Left hindlimb (tissue), 1 donor: ENCODE data around the gene SPP2.

ENCODE experiments used
- DNase-seq: peaks from one replicate; pipeline ENCODE4 v3.0.0-alpha.2; 2018

SPP2 gene, protein sequence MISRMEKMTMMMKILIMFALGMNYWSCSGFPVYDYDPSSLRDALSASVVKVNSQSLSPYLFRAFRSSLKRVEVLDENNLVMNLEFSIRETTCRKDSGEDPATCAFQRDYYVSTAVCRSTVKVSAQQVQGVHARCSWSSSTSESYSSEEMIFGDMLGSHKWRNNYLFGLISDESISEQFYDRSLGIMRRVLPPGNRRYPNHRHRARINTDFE

DNA sequence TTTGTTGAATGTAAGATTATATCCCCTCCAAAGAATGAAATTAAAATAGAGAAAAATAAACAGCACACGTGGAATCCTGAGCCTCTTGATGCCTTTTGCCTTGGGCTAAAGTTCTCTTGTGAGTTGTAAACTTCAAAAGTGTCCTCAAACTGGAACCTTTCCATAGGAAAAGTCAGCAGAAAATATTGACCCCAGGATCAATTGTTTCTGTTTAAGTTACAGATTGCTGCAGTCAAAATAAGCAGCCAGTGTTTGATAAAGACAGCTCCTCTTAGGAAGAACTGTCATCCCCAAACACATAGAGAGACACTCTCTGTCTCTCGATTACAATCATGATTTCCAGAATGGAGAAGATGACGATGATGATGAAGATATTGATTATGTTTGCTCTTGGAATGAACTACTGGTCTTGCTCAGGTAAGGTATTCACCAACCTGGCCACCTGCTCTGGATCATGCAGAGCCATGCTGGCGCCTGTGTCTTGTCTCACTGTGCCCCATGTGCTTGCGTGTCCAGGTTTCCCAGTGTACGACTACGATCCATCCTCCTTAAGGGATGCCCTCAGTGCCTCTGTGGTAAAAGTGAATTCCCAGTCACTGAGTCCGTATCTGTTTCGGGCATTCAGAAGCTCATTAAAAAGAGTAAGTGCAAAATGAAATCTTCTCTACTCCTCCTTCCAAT lies at the start of gene SPP2:
Gene SPP2, plus strand, starts transcription at position 248 of the 681 bp plus-strand sequence. Its CDS starts 85 bp downstream, at position 333.
- DNase-seq, result no peak

DNA sequence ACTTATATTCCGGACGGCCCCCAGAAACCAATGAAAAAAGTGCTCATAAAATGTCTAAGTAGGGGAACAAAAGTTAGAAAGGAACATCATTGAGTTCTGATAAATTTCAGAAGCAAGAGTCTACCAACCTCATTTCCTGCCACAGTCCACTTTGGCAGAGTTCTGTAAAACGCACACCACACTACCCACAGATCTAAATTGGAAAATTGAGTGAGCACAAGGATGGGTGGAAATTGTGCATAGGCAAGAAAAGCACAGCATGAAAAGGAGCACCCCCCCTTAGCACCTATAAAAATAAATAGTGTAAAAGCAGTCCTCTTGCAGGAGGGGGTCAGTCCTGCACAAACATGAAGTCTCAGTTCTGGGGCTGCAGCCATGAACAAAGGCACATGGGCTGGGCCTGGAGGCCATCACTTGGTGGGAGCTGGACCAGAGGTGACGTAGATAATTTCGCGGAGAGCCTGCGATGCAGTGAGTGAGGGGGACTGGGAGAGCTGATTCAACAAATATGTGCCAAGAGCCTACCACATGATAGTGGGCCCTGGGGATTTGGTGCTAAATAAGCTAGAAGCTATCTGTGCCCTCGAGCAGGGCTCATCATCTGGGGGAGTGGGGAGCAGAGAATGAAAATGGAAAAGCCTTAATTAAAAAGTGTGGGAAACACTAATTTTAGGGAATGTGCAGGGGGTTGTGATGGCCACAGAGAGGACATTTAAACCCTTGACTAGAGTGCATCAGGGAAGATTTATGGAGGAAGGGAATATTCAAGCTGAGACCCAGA lies 48.9 kb upstream of the SPP2 start:
- no peak for DNase-seq

DNA sequence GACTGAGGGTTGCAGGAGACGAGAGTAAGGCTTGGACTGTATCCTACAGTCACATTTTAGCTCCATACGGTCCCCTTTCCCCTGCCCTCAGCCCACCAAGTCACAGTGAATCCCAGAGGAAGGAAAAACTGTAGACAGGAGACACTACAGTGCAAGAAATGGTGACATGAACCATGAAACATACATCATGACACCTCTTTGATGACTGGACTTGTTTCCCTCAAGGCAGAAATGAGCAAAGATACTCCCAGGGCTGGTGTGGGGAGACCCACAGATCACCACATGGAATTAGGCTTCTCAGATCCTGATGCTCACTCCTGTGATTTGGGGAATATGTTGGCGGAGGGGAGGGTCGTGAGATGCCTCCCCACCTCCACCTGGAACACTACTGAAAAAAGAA lies 48.2 kb upstream of the SPP2 start:
- no peak for DNase-seq

DNA sequence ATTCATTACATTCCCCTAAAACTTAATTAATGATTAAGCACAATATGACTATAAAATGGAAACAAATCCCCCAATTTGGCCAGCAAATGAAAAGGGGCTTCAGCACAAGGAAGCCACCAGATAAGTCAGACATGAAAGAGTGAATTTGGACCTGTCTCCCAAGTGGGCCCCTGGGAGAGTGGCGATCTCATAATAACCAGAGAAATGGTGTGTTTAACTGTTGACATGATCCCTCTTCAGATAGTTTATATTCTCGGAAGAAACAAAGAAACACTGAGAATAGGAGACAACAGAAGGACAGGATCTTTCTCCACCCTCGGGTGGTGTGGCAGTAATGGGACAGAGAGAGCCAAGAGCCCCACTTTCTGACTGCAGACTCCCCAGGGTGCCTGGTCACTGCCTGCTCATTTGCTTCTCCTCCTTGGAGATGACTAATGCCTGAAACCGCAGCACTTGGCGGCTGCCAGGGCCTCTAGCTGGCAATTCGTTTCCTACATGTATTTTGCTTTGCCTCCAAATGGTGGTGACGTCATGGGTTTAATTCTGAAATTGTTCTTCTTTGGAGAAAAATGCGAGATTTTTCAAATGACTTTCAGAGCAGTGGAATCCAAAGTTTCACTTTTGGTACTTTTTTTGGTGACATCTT lies 46.4 kb upstream of the SPP2 start:
- peak; percentile 55 for DNase-seq

DNA sequence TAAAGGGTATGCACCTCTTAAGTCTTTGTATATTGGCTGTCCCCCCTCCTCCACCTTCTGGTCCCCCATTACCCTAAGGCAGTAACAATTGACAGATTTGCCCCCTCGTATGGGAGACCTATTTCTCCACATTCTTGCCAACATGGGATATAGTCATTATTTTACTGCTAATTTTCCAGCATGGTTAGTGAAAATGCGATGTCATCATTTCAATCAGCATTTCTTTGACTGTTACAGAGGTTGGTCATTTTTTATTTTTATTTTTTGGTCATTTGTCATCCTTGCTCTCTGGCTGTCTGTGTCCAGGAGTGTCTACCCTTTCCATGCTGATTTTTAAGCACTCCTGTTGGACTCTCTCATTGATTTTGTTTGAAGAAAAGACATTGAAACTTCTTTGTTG lies 45.4 kb upstream of the SPP2 start:
- no peak for DNase-seq

DNA sequence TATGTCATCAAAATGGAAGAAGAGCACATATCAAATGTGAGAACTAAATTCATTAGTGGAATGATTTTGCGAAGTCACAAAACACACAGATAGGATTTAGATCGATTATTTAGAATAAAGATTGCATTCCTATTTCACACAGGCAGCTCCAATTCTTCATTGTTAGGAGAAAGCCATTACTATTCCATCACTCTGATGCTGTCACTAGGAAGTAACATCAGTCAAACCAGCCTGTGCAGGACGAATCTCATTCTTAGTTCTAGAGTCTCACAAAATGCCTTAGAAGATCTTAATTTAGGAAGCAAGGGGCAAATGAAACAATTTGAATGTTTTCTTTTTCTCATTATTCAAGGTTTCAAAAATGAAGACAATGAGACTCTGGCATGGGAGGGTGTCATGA lies 44.0 kb upstream of the SPP2 start:
- DNase-seq, result no peak

DNA sequence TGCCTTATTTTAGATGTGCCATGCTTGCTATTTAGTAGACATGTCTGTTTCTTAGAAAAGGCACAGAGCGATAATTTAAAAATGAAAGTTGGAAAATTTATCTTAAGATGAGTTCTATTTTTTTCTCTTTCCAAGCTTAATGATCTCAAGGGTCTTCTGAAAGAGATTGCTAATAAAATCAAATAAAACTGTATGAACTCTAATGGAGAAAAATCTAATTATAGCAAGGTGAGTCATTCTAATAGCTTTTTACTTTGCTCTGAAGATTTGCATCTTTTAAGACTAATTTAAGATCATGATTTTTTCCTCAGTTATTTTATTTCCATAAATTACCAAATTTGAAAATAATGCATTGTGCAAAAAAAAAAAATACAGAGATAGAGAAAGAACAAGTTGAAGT lies 36.1 kb upstream of the SPP2 start:
- DNase-seq, result no peak

DNA sequence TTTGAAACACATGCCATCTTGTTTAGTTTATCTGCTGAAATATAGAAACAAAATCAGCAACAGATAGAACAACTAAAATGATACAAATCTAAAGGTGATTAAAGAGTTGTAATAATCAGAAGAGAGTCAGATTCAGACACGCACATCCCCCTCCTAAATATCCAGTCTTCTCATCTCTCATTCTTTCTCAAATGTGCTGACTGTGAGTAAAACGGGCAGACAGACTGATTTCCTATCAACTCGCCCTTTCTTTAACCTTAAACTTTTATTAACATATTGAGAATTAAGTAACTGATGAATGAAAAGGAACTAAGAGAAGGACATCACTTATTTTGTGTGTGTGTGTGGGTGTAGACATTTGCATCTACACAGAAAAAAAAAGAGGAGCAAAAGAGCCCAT lies 34.6 kb upstream of the SPP2 start:
- no peak for DNase-seq

DNA sequence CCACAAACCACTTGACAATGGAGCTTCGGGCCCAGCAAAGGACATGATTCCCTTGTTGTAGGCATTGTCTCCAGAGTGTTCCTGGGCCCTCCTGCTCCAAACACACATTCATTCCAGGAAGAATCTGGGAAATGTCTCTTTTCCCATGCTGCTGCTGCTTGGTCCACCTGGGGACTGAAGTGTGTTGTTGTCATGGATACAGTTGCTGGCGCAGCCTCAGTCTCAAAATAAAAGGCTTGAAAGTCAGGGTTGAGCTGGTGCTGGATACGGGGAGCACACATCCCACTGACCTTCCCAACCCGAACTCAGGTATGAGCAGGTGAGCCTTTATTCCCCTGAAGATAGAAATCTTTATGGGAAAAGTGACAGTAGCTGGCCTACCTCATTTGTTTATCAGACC lies 30.6 kb upstream of the SPP2 start:
- no peak for DNase-seq

DNA sequence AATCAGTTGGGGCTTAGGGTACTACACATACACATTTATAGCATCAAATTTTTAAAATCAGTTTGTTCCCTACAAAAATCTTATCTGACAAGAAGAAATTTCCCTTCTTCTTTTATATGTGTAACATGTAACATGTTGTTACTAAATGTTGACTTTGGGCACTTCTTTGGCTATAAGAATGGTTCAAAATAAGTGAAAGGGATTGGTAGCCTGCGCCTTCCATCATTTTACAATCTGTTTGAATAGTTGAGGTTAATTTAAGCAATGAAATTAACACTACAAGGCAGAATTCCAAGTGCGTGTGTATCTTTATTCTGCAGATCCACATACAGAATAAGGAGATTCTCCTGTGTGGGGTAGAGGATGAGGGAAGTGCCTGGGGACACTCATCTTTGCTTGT lies 30.2 kb upstream of the SPP2 start:
- no peak for DNase-seq

DNA sequence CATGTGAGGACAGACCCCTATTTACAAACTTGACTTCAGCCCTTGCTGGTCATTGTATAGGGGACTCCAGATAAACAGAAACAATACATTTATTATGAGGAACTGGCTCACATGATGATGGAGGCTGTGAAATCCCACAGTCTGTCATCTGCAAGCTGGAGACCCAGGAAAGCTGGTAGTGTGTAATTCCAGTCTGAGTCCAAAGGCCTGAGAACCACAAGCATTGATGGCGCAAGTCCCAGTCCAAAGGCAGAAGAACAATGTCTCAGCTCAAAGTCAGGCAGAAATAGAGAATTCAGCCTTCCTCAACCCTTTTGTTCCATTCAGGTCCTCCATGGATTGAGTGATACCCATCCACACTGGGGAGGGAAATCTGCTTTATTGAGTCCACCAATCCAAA lies 28.1 kb upstream of the SPP2 start:
- no peak for DNase-seq

DNA sequence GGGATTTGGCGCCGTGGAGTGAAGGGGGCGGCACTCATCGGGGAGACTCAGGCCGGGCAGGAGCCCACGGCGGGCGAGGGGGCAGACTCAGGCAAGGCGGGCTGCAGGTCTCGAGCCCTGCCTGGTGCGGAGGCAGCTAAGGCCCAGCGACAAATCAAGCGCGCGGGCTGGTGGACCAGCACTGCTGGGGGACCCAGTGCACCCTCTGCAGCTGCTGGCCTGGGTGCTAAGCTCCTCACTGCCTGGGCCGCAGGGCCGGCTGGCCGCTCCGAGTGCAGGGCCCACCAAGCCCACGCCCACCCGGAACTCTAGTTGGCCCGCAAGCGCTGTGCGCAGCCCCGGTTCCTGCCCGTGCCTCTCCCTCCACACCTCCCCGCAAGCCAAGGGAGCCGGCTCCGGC lies 26.2 kb upstream of the SPP2 start:
- no peak for DNase-seq

DNA sequence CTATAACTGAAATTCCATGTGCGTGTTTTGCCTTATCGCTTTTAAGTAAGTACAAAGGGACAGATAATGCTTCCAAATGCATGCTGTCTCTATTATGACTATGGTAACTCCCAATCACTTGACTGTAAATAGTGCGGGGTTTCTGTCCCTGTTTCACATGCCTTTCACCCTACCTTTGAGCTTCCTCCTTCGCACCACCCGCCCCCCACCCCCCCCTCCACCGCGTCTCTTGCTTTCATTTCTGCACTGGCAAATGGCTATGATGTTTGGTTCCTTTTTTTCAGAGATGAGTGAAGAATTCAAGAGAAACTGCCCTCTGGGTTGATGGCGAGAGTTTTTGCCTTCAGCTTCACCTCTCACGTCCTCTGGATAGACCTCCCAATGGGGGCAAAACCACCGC lies 25.0 kb upstream of the SPP2 start:
- DNase-seq, result no peak

DNA sequence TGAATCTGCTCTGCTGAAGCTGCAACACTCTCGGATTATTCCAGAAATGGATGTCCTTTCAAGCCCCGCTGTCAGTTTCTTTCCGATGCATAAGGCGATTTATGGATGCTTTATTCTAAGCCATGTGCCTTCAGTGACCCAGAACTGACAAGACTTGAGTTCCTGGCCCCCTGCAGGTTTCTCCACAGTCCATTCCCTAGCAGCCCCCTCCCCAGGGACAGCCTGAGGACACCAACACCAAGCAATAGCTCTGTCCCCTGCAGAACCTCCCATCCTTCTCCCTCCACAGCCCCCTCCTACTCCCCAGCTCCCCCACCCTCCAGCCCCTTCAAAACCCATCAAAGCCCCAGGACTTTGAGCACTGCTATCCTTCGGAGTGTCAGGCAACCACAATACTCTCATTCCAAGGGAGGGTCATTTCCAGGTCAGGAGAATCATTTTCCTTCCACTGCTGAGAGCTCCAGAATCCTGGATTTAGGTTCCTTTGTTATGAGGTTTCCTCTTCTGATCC lies 24.6 kb upstream of the SPP2 start:
- no peak for DNase-seq

DNA sequence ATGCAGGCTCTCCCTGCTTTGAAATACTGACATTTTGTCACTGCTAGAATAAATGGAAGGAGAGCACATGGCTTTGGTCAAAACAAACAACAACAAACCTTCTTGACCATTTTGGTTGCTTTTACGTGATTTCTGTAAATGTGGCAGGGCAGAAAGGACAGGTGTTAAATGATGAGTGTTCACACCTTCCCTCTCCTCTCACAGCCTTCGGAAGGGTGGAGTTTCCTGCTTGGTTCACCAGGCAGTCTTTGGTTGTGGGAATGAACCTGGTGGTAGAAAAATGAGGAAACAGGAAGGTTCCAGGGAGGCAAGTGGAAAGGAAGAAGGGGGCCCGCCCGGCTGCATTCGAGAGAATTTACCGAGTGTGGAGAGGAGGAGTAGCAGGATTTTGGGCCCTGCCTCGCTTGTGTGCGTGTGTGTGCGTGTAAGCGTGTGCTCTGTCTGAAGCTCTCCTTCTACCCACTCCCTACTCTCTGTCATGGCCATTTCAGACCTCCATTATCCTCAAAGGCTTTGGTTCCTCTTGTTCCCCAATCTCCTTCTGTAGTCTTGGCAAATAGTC lies 23.7 kb upstream of the SPP2 start:
- no peak for DNase-seq

DNA sequence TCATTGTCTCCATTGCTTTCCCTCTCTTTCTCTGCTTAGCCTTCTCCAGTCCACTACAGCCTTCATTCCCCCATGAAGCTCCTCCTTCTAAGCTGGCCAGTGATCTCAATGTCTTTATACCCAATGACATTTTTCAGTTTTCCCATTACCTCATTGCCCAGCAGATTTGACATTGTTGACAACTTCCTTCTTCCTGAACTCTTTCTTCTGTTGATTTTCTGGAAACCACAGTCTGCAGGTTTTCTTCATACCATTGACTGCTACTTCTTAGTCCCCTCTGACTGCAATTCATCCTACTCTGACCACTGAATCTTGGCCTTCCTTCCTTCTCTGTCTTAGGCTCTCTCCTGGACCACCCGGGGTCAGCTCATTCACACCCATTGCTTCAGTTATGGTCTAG lies 22.9 kb upstream of the SPP2 start:
- no peak for DNase-seq

DNA sequence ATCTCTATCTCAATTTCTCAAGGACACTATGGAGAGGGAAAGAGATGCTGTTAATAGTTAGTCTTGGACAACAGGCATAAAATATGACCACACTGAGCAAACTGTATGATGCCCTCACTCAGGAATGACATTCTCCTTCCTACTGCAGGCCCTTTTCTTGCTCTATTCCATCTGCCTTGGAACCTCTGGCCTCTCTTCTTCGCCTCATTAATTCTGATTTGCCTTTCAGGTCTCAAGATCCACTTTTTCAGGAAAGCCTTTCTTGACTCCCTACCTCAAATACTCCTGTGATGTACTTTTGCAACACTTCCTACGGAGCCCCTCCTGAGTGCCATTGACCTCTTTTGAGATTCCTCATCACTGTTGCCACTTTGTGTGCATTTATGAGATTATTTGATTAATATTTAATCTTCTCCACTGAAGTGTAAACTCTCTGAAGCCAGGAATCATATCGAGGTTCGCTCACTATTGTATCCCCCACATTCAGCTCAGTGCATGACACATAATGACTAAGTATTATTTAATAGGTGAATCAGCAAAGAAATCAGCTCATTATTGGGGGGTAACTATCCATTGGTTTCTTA lies 21.3 kb upstream of the SPP2 start:
- DNase-seq, result no peak

DNA sequence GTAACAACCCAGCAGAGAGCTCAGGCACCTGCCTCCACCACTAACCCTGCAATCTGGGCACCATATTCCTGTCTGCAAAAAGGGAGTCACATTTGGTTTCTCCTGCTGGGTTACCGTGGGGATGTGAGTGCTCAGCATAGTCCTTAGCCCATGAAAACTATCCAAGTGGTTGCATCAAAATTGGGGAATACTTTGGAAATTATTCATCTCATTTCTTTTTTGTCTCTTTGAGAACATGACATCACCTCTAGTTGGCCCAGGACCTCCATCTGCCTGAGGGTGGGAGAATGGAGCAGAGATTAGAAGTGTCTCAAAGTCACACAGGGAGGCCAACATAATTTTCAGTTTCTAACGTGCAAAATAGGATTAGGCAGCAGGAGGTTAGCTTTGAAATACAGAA lies 19.3 kb upstream of the SPP2 start:
- DNase-seq, result no peak

DNA sequence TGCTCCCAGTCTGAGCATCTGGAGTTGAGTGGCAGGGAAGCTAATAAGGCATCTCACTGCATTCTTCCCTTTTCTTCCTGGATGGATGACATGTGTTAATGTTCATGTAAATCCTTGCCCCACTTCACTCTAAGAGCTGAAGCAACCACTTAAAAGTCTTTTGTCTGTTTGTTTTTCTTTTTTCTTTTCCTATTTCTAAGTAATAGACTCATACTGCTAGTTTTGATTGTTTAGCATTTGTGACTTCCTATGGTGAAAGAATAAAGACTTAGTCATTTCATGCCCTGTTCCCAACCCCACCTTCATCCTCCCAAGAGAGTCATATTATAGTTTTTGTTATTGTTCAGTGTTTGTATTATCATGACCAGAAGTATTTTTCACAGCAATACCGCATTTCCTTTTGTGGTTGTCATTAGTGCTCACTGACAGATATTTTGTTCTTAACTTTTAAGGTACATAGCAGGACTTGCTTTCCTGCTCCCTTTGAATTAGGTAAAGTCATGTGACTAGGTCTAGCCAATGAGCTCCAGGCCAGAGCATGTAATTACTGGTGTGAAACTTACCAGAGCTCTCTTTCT lies 18.1 kb upstream of the SPP2 start:
- DNase-seq, result no peak

DNA sequence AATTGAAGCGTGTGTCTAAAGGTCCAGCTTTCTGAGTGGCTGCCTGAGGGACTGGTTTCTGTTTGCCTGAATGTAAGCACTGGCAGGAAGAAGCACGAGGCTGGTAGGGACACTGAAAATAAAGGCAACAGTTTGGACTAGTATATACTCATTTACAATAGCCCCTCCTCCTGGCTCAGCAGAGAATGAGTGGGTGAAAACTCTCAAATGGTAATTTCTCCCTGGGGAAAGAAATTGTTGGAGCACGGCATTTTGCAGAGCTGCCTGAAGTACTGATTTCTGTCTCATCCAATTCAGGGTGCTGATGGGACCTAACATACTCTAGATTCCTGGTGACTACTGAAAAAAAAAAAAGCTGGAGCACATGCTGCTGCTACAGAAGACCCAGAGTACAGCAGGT lies 17.3 kb upstream of the SPP2 start:
- DNase-seq, result no peak

DNA sequence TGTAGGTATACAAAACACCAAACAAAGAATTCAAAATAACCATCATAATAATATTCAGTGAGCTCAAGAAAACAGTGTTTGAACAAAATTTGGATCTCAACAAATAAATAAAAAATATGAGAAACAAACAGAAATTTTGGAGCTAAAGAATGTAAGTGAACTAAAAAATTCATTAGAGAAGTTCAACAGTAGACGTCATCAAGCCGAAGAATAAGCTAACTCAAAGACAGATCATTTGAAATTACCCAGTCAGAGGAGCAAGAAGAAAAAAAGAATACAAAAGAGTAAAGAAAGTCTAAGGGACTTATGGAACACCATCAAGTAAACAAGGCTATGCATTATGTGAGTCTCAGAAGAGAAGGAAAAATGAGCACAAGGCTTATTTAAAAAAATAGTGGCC lies 16.6 kb upstream of the SPP2 start:
- DNase-seq, result no peak

DNA sequence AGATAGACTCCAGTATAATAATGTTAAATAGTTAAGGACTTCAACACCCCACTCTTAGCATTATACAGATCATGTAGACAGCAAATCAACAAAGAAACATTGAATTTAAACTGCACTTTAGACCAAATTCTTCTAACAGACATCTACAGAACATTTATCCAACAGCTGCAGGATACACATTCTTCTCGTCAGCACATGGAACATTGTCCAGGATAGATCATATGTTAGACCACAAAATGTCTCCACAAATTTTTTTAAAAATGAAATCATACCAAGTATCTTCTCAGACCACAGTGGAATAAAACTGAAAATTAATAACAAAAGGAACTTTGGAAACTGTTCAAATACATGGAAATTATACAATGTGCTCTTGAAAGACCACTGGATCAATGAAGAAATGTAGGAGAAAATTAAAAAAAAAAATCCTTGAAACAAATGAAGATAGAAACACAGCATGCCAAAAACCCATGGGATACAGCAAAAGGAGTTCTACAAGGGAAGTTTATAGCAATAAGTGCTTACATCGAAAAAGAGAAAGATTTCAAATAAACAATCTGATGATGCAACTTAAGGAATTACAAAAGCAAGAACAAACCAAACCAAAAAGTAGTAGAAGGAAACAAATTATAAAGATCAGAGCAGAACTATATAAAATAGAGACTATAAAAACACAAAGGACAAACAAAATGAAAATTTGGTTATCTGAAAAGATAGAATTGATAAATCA lies 12.3 kb upstream of the SPP2 start:
- DNase-seq, result no peak
